Skeletal muscle tissue (tissue), 4 donors: ENCODE data around the gene SHANK1. TPM values are rescaled to one million over a fixed set of nuclear protein-coding genes. Genes with fewer than 3 reads are reported as not detected.

Experiments
- H3K27ac ChIP-seq: one replicate; pipeline ENCODE4 v1.7.0; 2013; ENCODE audit warnings: mild to moderate bottlenecking, low read depth, low read length, inconsistent platforms
- H3K27me3 ChIP-seq, 3 donors: one replicate each; pipeline ENCODE4 v1.7.0; 2013; ENCODE audit warnings: low read length in 3 of 3; ENCODE audit not compliant: control insufficient read depth in 3 of 3, insufficient read depth in 3 of 3
- H3K36me3 ChIP-seq, 3 donors: one replicate each; pipeline ENCODE4 v1.7.0; 2013; ENCODE audit warnings: low read length in 3 of 3; ENCODE audit not compliant: control insufficient read depth in 3 of 3, insufficient read depth in 3 of 3
- H3K4me1 ChIP-seq, 3 donors: one replicate each; pipeline ENCODE4 v1.7.0; 2013; ENCODE audit warnings: low read length in 3 of 3, mild to moderate bottlenecking in 3 of 3; ENCODE audit not compliant: control insufficient read depth in 3 of 3, insufficient read depth in 3 of 3
- H3K4me3 ChIP-seq, 3 donors: one replicate each; pipeline ENCODE4 v1.7.0; 2013; ENCODE audit warnings: low read length in 3 of 3
- H3K9ac ChIP-seq, 3 donors: one replicate each; pipeline ENCODE4 v1.7.0; 2013; ENCODE audit warnings: low read length in 3 of 3, mild to moderate bottlenecking in 3 of 3, moderate library complexity in 2 of 3, low read depth in 1 of 3
- H3K9me3 ChIP-seq, 3 donors: one replicate each; pipeline ENCODE4 v1.7.0; 2013; ENCODE audit warnings: low read length in 3 of 3; ENCODE audit not compliant: control insufficient read depth in 3 of 3
- total RNA-seq: library from RNA; depleted of rRNA; stranded (reverse); fragments of >200 nt; gene quantifications from one replicate; pipeline ENCODE4 v1.2.3, GENCODE V29; 2014
- donor health status: Osteomylitis.

Gene SHANK1
- total RNA-seq, 1 donor from 2014 or later = 6.8 TPM

- H3K27ac ChIP-seq = no peak overlapping the region
- peaks cover 13 to 30% (median 25%) of the 10 kb centered on the region in 3 donors for H3K27me3 ChIP-seq
- H3K9ac ChIP-seq = no peak overlapping the region
- no peaks in the 10 kb centered on the region for H3K9me3 ChIP-seq
- no peak overlapping the region for H3K4me3 ChIP-seq
- H3K4me1 ChIP-seq = no peaks in the 10 kb centered on the region
- H3K36me3 ChIP-seq = no peaks in the 10 kb centered on the region
These were observed 16.3 kb upstream of the SHANK1 start for GRCh38 chr19:50735869-50736268.

- H3K4me1 ChIP-seq = peaks cover 3 to 15% (median 10%) of the 10 kb centered on the region in 3 donors
- H3K4me3 ChIP-seq = no peak overlapping the region
- no peak overlapping the region for H3K27ac ChIP-seq
- H3K36me3 ChIP-seq = no peaks in the 10 kb centered on the region
- H3K9me3 ChIP-seq = no peaks in the 10 kb centered on the region
- H3K27me3 ChIP-seq = peaks cover 14 to 33% (median 22%) of the 10 kb centered on the region in 3 donors
- no peak overlapping the region for H3K9ac ChIP-seq
These were observed 10.3 kb upstream of the SHANK1 start for GRCh38 chr19:50729894-50730293.

GRCh38 chr19:50728084-50728737 lies 8.6 kb upstream of the SHANK1 start:
- Histone ChIP-seq H3K36me3 (no peaks in the 10 kb centered on the region), H3K27me3 (peaks cover 19 to 48% (median 33%) of the 10 kb centered on the region in 3 donors), H3K27ac (no peak overlapping the region), H3K4me3 (peak overlapping the region in 1 of 3 donors; percentile 13), H3K9ac (no peak overlapping the region), H3K4me1 (peaks cover 8 to 25% (median 12%) of the 10 kb centered on the region in 3 donors), H3K9me3 (no peaks in the 10 kb centered on the region)

- no peaks in the 10 kb centered on the region for H3K36me3 ChIP-seq
- H3K27me3 ChIP-seq = peaks cover 14 to 62% (median 39%) of the 10 kb centered on the region in 3 donors
- H3K27ac ChIP-seq = no peak overlapping the region
- peak overlapping the region; percentile 63 to 79 (median 73) for H3K4me3 ChIP-seq
- peak overlapping the region in 1 of 3 donors; percentile 66 for H3K9ac ChIP-seq
- peaks cover 8 to 28% (median 16%) of the 10 kb centered on the region in 3 donors for H3K4me1 ChIP-seq
- H3K9me3 ChIP-seq = no peaks in the 10 kb centered on the region
These were observed 6.3 kb upstream of the SHANK1 start for GRCh38 chr19:50725911-50726230.

GRCh38 chr19:50725218-50725910 lies 5.8 kb upstream of the SHANK1 start:
- H3K9ac ChIP-seq = peak overlapping the region; percentile 40 to 66 (median 57)
- peaks cover 8 to 28% (median 16%) of the 10 kb centered on the region in 3 donors for H3K4me1 ChIP-seq

GRCh38 chr19:50724522-50725217 lies 5.1 kb upstream of the SHANK1 start:
- peak overlapping the region; percentile 65 to 79 (median 73) for H3K4me3 ChIP-seq
- peaks cover 19 to 70% (median 48%) of the 10 kb centered on the region in 3 donors for H3K27me3 ChIP-seq
- peak overlapping the region; percentile 40 to 66 (median 57) for H3K9ac ChIP-seq
- H3K27ac ChIP-seq = no peak overlapping the region
- peaks cover 8 to 28% (median 16%) of the 10 kb centered on the region in 3 donors for H3K4me1 ChIP-seq
- no peaks in the 10 kb centered on the region for H3K9me3 ChIP-seq
- H3K36me3 ChIP-seq = no peaks in the 10 kb centered on the region

More at GRCh38 chr19:50725218-50725910, 5.8 kb upstream of the SHANK1 start:
- Histone ChIP-seq H3K9me3 (no peaks in the 10 kb centered on the region), H3K27ac (no peak overlapping the region), H3K36me3 (no peaks in the 10 kb centered on the region), H3K4me3 (peak overlapping the region; percentile 63 to 79 (median 73)), H3K27me3 (peaks cover 15 to 67% (median 44%) of the 10 kb centered on the region in 3 donors)

- Histone ChIP-seq H3K27me3 (peaks cover 19 to 70% (median 48%) of the 10 kb centered on the region in 3 donors), H3K9me3 (no peaks in the 10 kb centered on the region), H3K27ac (peak overlapping the region; percentile 60), H3K36me3 (no peaks in the 10 kb centered on the region), H3K9ac (peak overlapping the region in 1 of 3 donors; percentile 40), H3K4me1 (peaks cover 8 to 28% (median 16%) of the 10 kb centered on the region in 3 donors), H3K4me3 (peak overlapping the region; percentile 65 to 79 (median 65))
These were observed 4.3 kb upstream of the SHANK1 start for GRCh38 chr19:50723735-50724521.

GRCh38 chr19:50723069-50723468 lies 3.5 kb upstream of the SHANK1 start, which contains the start of gene CLEC11A:
Gene CLEC11A, plus strand, starts transcription at chr19:50723364. Its CDS starts 162 bp downstream, at chr19:50723526.
- H3K27me3 ChIP-seq = peaks cover 15 to 66% (median 47%) of the 10 kb centered on the region in 3 donors

More at GRCh38 chr19:50723069-50723468, 3.5 kb upstream of the SHANK1 start, which contains the start of gene CLEC11A:
- Histone ChIP-seq H3K9me3 (no peaks in the 10 kb centered on the region), H3K4me1 (peaks cover 8 to 26% (median 15%) of the 10 kb centered on the region in 3 donors), H3K4me3 (peak within 1 kb of the TSS; percentile 65 to 79 (median 65)), H3K27ac (peak within 1 kb of the TSS; percentile 60), H3K36me3 (no peaks in the 10 kb centered on the region), H3K9ac (peak within 1 kb of the TSS in 2 of 3 donors; percentile 2 to 40)
